ENCODE results near the gene AHCTF1.

- TF ChIP-seq EZH2 (IDR thresholded peaks at IDR 0.05; ENCODE audit: insufficient read depth, poor library complexity, severe bottlenecking) (no peak), EZH2phosphoT487 (IDR thresholded peaks at IDR 0.05; ENCODE audit: insufficient read depth, low read depth) (no peak)
Measured at GRCh38 chr1:246919902-246920301, 11.8 kb downstream of the AHCTF1 start.

All from GM23248 (cell line).